VCaP (cell line): Measurements from ENCODE around the gene HHIPL1.

Experiments
- H3K27ac ChIP-seq: fragments of 450-650 bp; 2 replicates; pipeline ENCODE4 v1.5.1; 2017
- CTCF ChIP-seq: fragments of 450-650 bp; conservative IDR thresholded peaks from 2 replicates; pipeline ENCODE4 v1.5.1; 2017; ENCODE audit warnings: mild to moderate bottlenecking, moderate library complexity

HHIPL1 gene

DNA sequence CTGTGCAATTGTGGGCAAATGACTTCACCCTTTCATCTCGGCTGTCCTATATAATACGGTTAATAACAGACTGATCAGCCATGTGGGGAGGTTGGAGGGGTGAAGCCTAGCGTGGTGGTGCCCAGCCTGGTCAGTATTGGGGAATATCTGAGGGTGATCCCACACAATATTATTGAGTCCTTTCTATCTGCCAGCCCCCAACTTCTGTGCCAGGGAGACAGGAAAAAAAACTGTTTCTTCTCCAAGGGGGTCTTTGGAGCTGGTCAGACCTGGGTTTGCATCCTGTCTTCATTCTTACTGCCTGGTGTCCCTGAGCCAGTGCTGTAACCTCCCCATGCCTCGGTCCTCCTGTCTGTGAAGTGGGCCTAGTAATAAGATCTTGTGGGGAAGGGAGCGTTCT is 45.7 kb downstream of the HHIPL1 start:
- no peak for TF ChIP-seq CTCF
- no peak overlapping the region for H3K27ac ChIP-seq

GRCh38 chr14:99691111-99691885 is 46.4 kb downstream of the HHIPL1 start:
- no peak for TF ChIP-seq CTCF
- no peak overlapping the region for H3K27ac ChIP-seq

DNA sequence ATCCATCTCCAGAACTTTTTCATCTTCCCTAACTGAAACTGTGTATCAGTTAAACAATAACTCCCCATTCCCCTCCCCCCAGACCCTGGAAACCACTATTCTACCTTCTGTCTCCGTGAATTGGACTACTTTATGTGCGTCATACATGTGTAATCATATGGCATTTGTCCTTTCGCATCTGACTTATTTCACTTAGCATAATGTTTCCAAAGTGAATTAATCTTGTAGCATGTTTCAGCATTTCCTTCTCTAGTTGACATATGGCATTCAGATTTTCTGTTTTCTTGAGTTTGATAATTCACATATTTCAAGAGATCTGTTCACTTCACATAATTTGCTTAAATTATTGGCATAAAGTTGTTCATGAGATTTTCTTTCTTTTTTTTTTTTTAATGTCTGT is 49.0 kb downstream of the HHIPL1 start:
- no peak overlapping the region for H3K27ac ChIP-seq
- TF ChIP-seq CTCF, result no peak

GRCh38 chr14:99696929-99697328 is 52.0 kb downstream of the HHIPL1 start:
- no peak for TF ChIP-seq CTCF
- H3K27ac ChIP-seq, result no peak overlapping the region

GRCh38 chr14:99698236-99698635 is 53.3 kb downstream of the HHIPL1 start:
- H3K27ac ChIP-seq, result no peak overlapping the region
- no peak for TF ChIP-seq CTCF

GRCh38 chr14:99698642-99699041 is 53.7 kb downstream of the HHIPL1 start:
- H3K27ac ChIP-seq, result no peak overlapping the region
- no peak for TF ChIP-seq CTCF

DNA sequence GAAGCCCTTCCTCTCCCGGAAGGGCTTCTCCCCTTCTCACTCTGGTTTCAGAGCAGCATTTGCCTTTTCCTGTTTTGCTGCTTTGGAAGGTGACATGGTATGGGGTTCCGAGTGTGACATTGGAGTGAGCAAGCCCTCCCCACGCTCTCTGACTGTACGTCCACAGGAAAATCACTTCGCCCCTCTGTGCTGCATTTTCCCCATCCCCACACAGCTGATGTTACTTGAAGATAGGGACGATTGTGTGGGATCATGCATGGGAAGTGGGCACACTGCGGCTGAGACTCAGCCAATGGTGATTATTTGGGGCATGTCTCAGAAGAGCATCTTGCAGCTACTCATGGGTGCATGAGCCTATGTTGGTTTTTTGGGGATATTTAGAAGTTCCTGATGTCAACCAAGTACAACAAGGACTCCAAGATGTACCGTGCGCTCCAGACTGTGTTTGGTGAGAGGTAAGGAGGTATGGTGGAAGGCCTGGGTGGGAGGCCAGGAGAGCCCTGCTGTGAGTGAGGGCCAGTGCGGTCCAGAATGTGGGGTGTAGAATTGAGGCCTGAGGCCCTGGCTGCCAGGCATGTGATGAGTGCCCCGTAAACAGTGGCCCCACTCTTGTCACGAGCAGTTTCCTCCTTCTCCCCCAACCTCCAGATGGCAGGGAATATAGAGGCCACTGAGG is 54.3 kb downstream of the HHIPL1 start:
- no peak overlapping the region for H3K27ac ChIP-seq
- TF ChIP-seq CTCF, result no peak
